DMS79 (cell line): ENCODE measurements around the gene TLR10.
"Not testable (repeated sequence)": the region's sequence is repeated elsewhere in the genome, so short reads cannot be mapped to it uniquely, and the experiment has no call there.

Experiments used
- DNase-seq: peaks from one replicate; lab custom pipeline; 2025; lab: John Stamatoyannopoulos, UW

Gene TLR10

GRCh38 chr4:38782452-38783108 is at the start of gene TLR10:
Gene TLR10, minus strand, starts transcription at chr4:38782990. Its CDS starts 7,400 bp downstream, at chr4:38775590.
- DNase-seq, result no peak

- no peak for DNase-seq
Measured at GRCh38 chr4:38832206-38832605, 49.4 kb upstream of the TLR10 start.

GRCh38 chr4:38831653-38832052 is 48.9 kb upstream of the TLR10 start:
- no peak for DNase-seq

GRCh38 chr4:38829237-38829636 is 46.4 kb upstream of the TLR10 start:
- no peak for DNase-seq

GRCh38 chr4:38823766-38824165 is 41.0 kb upstream of the TLR10 start:
- DNase-seq, result no peak

- DNase-seq, result no peak
Measured at GRCh38 chr4:38822748-38823303, 40.0 kb upstream of the TLR10 start.

- no peak for DNase-seq
Measured at GRCh38 chr4:38821739-38822138, 38.9 kb upstream of the TLR10 start.

DNA sequence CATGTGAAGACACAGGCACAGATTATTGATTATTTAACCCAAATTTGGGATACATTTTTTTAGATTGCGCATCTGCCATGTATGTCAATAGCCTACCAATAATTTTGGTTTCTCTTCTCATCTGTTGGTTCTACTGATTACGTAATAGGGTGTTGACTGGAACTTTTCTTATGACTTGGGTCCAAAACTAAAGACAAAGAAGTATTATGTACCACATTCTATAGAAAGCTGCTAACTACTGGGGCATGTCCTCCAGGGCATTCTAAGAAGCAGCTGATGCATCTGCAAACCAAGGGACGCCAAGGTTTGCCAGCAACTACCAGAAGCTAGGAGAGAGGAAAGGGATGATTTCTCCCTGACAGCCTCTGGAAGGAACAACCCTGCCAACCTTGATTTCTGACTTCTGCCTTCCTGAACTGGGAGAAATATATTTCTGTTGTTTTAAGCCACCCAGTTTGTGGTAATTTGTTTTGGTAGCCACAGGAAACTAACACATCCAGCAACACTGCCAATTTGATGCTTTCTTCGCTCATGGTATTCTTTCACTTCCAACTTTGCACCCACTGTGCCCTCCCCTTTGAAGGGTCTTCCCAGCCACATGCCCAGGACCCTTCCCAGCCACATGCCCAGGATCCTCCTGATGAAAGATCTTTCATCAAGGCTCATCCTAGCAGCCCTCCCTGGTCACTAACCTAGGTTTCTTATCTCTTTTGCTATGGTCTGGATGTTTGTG is 37.7 kb upstream of the TLR10 start:
- no peak for DNase-seq

- DNase-seq, result no peak
Measured at GRCh38 chr4:38819569-38819968, 36.8 kb upstream of the TLR10 start.

- no peak for DNase-seq
Measured at GRCh38 chr4:38818441-38818976, 35.7 kb upstream of the TLR10 start.

DNA sequence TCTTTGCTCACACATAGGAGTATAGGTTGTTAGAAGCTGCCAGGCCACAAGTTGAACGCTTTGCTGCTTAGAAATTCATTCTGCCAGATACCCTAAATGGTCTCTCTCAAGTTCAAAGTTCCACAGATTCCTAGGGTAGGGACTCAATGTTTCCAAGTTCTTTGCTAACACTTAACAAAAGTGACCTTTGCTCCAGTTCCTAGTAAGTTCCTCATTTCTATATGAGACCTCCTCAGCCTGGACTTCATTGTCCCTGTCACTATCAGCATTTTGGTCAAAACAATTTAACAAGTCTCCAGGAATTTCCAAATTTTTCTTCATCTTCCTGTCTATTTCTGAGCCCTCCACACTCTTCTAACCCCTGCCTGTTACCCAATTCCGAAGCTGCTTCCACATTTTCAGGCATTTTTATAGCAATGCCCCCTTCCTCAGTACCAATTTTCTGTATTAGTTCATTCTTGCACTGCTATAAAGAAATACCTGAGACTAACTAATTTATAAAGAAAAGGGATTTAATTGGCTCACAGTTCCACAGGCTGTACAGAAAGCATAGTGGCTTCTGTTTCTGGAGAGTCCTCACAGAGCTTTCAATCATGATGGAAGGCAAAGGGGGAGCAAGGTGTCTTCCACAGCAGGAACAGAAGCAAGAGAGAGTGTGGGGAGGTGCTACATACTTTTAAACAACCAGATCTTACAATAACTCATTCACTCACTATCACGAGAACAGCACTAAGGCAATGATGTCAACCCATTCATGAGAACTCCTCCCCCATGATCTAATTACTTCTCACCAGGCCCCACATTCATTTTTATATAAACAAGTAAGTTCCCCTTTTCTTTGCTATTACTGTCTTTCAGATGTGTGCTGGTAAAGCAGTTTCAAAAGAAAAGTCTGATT is 33.3 kb upstream of the TLR10 start:
- no peak for DNase-seq

- DNase-seq, result no peak
Measured at GRCh38 chr4:38814386-38814785, 31.6 kb upstream of the TLR10 start.

GRCh38 chr4:38811297-38811696 is 28.5 kb upstream of the TLR10 start:
- no peak for DNase-seq

DNA sequence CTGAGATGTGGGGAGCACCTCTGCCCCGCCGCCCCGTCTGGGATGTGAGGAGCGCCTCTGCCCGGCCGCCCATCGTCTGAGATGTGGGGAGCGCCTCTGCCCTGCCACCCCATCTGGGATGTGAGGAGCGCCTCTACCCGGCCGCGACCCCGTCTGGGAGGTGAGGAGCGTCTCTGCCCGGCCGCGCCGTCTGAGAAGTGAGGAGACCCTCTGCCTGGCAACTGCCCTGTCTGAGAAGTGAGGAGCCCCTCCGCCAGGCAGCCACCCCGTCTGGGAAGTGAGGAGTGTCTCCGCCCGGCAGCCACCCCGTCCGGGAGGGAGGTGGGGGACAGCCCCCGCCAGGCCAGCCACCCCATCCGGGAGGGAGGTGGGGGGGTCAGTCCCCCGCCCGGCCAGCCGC is 24.7 kb upstream of the TLR10 start:
- DNase-seq, result not testable (repeated sequence)

DNA sequence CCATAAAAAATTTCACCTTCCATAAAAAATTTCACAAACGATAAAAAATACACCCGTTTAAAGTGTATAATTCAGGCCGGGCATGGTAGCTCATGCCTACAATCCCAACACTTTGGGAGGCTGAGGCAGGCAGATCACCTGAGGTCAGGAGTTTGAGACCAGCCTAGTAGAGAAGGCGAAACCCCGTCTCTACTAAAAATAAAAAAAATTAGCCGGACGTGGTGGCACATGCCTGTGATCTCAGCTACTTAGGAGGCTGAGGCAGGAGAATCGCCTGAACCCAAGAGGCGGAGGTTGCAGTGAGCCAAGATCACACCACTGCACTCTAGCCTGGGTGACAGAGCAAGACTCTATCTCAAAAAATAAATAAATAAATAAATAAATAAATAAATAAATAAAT is 23.5 kb upstream of the TLR10 start:
- DNase-seq, result not testable (repeated sequence)

DNA sequence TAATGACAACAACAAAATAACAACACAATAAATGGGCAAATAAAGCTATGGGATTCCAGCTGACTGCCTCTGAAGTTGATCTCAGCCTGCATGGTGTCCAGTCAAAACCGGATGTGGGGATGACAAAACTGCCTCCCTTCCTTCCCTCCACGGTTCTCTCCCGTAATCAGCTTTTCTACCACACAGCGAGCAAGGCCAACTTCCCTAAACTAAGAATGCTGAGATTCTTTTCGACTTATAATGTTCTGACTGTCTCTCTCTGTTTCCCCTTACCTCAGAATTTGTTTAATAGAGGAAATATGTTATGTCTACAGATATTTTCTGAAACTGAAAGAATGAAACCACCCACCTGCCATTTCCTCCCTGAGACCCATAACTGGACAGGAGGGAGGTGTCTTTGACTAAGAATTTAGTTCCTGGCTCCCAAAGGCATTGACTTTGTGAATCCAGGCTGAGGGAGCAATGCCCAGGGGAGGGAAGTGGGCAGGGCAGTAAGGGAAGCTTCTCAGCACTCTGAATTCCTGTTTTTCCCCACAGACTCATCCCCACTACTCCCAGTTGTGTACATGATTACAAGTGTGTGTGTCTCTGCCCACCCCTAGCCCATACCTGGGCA is 22.8 kb upstream of the TLR10 start:
- DNase-seq, result no peak

GRCh38 chr4:38804654-38805295 is 22.0 kb upstream of the TLR10 start, which contains the start of gene TLR1:
Gene TLR1, minus strand, starts transcription at chr4:38804791. Its CDS starts 5,960 bp downstream, at chr4:38798831.
- no peak for DNase-seq

GRCh38 chr4:38803833-38804653 is 21.3 kb upstream of the TLR10 start:
- DNase-seq, result no peak

DNA sequence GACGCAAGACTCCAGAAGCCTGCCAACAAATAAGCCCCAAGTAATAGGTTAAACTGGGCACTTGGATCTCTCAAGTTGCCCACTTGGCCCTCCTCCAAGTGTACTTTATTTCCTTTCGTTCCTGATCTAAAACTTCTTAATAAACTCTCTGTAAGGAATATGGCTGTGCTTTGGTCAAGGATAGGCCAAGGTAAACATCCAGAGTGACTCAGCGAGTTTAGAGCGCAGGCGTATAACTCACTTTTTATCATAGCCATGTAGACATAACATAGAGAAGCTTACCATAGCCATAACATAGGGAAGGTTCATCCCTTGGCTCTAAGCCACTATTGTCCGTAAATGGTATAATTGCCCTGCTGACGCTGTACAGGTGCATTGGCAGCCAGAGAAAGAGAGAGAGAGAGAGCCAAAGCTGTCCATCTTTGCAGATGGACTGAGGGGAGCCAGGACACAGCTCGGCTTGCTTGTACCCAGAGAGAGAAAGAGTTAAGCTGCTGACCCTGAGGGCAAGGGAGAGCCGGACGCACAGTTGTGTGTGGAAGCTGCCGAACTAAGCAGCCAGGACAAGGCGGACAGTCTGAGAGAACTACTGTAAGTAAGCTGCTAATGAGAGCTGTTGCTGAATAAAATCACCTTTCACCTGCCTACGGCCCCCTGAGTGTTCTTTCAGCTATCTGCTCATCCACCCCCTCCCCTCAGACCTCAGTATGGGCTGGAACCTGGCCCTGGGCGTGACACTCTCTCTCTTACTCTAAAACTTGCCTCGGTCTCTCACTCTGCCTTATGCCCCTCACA is 20.0 kb upstream of the TLR10 start:
- DNase-seq, result no peak
